HG02610 (cell line): Measurements from ENCODE around the gene FAM221A.
"Not testable (repeated sequence)": the region's sequence is repeated elsewhere in the genome, so short reads cannot be mapped to it uniquely, and the experiment has no call there.

Experiments
- ATAC-seq: cut with Tn5 transposase; IDR thresholded peaks from one replicate; pipeline ENCODE4 v1.9.1; 2021; ENCODE audit warnings: mild to moderate bottlenecking, moderate library complexity; ENCODE audit not compliant: unreplicated experiment

The FAM221A gene

DNA sequence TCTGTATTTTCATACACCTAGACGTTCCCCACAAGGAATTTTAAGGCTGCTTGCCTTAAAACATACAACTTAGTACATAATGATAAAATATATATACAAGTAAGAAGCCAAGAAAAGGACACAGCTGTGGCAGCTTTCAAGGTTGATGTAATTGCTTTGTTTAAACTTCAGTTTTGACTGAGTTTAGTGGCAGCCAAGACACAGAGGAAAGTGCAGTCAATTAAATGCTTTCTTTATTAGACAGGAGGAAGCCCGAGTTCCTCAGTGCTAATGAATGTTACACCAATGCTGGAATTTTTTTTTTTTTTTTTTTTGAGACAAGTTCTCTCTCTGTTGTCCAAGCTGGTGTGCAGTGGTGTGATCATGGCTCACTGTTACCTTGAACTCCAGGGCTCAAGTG, 18.8 kb downstream of the FAM221A start:
- no peak for ATAC-seq

DNA sequence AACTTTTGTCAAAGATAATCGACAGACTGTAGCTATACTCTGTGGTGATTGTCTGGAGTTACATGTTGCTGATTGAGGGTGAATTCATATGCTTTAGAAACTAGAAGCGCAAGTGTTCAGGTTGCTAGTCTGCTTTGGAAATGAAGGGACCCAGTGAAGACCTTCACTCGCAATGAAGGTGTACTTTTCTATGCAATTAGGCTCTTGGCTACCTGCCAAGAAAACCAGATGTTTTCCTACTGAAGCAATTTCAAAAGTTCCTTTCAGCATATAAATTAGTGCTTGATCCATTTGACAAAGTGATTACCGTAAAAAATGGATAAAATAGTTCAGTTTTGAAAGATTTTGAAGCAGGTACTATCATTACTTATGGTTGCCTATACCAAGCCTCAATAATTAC, 20.0 kb downstream of the FAM221A start:
- ATAC-seq = no peak

DNA sequence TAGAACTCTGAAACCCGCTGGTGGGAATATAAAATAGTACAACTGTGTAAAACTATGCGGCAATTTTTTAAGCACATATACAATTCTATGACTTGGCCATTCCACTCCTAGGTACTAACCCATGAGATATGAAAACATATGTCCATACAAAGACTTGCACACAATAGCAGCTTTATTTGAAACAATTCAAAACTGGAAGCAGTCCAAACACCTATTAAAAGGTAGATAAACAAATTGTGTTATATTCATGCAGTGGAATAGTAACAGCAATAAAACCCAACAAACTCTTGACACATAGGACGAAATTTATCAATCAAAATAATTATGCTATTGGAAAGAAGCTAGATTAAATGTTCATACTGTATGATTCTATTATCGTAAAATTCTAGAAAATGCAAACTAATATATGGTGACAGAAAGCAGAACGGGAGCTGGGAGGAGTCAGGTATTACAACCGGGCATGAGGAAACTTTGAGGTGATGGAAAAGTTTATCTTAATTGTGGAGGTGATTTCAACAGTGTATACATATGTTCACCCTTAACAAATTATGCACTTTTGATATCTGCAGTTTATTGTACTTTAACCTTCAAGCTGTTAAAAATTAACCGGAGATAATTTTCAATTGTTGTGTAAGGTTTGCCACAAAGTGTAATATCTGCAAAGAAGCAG, 29.2 kb downstream of the FAM221A start:
- ATAC-seq = no peak

DNA sequence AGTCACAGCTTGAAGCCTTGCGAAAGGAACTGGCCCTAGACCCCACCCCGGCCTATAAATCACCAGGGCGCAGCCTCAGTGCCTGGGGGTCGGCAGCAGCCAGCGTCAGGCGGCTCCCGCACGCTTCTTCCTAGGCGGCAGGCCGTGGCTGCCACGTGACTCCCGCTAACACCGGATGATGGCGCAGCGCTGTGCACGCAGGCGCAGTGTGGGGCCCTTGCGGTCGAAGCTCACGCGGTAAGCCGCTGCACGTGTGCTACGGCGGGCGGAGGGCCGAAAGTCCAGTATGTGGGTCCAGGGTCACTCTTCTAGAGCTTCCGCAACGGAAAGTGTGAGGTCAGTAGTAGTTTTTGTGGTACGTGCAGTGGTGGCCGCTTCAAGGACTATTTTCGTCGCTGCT, 30.0 kb downstream of the FAM221A start, which contains the start of gene STK31:
STK31 (plus strand) TSS at position 220 of the 400 bp plus-strand sequence; CDS start at position 287, 67 bp downstream.
- no peak for ATAC-seq

DNA sequence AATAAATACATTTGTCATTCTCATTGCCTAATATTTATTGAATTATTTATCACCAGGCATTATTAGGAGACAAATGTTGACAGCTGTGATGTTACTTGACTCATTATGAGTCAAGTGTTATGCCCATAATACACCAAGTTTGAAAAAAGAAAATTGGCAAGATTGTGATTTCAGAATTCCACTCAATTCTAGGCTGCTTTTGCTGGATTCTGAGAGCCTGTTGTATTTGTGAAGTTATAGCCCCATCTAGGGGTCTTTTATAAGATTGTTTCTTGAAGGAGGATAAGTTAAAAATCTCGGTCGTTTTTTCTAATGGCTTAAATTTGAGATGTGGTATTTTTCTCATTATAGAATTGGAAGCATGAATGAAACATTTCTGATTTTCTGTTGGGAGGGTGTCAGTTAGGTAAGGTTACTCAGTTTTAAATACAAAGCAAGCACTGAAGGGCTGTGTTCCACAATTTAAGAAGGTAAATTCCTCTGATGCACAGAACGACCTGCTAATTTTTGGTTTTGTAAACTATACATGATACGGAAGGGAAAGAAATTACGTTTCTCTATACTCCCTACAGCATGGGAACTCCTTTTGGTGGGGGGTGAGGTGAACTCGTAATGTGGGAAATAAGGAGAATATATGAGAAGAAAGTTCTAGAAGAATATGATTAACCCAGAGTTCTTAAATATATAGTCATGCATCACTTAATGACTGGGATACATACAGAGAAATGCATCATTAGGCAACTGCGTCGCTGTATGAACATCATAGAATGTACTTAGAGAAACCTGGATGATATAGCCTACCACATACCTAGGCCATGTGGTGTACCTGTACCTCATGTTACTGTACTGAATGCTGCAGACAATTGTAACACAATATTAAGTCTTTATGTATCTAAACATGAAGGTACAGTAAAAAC, 32.6 kb downstream of the FAM221A start:
- ATAC-seq = no peak

DNA sequence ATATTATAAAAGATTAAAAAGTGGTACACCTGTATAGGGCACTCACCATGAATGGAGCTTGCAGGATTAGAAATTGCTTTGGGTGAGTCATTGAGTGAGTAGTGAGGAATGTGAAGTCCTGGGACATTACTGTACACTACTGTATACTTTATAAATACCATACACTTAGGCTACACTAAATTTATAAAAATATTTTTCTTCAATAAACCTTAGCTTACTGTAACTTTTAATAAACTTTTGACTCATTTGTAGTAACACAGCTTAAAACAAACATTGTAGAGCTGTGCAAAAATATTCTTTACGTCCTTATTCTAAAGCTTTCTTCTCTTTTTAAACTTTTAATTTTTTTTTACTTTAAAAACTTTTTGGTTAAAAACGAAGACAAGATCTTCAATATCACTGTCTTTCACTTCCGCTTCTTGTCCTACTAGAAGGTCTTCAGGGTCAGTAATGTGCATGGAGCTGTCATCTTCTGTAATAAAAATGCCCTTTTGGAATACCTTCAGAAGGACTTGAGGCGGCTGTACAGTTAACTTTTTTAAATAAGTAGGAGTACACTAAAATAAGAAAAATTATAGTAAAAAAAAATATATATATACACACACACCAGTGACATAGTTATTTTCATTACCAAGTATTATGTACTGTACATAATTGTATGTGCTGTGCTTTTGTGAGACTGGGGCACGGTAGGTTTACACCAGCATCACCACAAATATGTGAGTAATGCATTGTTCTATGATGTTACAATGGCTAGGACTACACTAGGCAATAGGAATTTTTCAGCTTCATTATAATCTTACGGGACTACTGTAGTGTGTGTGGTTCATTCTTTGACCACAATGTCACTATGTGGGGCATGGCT, 33.5 kb downstream of the FAM221A start:
- ATAC-seq = no peak

DNA sequence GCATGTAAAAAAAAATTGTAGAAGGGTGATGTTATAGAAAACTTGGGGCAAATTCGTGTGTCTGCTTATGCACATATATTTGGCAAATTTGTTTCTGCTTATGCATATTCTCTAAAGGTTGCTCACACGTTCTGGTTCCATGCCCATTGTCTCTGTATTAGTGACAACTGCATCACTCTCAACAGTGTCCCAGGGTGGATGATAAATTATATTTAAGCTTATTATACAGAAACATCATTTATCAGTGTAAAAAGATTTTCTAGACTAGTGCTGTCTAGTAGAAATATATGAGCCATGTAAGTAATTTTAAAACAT, 34.1 kb downstream of the FAM221A start:
- ATAC-seq = no peak

DNA sequence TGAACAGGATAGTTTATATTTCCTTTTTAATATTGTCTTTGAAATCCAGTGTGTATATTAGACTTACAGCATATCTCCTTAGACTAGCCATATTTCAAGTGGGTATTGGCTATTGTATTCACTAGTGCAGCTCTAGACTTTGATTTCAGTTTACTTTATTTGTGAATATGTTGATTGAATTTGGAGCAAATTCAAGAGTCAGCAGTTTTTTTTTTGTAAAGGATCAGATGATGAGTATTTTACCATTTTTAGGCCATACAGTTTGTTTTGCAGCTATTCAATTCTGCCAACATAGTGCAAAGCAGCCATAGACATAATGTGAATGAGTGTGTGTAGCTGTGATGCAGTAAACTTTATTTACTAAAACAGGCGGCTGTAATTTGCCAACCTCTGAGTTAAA, 34.6 kb downstream of the FAM221A start:
- no peak for ATAC-seq

DNA sequence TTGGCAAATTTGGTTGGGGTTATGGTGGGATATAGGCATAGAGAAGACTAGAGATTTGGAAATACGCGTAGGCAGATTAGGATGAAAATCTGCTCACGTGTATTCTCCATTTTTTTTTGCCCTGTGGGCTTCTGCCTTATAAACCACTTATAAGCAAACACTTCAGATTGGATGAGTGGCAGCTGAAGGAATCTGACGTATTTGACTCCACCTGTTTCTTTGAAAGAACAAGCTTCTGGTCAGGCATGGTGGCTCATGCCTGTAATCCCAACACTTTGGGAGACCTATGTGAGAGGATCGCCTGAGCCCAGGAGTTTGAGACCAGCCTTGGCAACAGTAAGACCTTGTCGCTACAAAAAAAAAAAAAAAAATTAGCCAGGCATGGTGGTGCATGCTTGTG, 35.1 kb downstream of the FAM221A start:
- no peak for ATAC-seq

DNA sequence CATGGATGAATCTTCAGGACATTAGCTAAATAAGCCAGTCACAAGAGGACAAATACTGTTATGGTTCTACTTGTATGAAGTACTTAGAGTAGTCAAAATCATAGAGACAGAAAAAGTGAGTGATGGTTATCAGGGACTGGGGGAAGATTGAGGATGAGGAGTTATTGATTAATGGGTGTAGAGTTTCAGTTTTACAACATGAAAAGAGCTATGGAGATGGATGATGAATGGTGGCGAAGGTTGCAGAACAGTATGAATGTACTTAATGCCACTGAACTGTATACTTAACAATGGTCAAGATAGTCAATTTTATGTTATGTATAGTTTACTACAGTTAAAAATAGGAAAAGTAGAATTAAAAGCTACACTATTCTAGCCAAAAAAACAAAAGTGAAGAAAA, 37.8 kb downstream of the FAM221A start:
- no peak for ATAC-seq

DNA sequence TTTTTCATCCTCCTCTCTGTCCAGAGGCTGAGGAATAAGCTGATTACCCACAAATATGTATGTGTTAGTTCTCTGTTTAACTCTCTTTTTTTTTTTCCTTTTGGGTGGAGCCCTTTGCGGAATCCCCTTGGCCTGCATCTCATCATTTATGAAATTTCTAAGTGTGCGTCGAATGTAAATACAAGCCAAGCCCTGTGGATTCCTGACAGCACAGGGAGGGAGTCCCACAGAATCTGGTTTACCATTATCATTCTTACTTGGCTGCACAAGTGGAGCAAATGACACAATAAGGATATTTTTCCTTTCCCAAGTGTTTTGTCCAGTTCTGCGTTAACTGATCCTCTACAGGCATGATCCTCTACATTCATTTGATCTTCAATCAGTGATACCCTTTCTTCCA, 41.5 kb downstream of the FAM221A start:
- ATAC-seq = no peak

DNA sequence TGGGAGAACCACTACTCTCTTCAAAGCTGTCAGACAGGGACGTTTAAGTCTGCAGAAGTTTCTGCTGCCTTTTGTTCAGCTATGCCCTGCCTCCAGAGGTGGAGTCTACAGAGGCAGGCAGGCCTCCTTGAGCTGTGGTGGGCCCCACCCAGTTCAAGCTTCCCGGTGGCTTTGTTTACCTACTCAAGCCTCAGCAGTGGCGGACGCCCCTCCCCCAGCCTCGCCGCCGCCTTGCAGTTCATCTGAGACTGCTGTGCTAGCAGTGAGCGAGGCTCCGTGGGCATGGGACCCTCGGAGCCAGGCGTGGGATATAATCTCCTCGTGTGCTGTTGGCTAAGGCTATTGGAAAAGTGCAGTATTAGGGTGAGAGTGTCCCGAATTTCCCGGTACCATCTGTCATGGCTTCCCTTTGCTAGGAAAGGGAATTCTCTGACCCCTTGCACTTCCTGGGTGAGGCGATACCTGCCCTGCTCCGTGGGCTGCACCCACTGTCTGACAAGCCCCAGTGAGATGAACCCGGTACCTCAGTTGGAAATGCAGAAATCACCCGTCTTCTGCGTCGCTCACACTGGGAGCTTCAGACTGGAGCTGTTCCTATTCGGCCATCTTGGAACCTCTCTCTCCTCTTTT, 42.7 kb downstream of the FAM221A start:
- not testable (repeated sequence) for ATAC-seq

DNA sequence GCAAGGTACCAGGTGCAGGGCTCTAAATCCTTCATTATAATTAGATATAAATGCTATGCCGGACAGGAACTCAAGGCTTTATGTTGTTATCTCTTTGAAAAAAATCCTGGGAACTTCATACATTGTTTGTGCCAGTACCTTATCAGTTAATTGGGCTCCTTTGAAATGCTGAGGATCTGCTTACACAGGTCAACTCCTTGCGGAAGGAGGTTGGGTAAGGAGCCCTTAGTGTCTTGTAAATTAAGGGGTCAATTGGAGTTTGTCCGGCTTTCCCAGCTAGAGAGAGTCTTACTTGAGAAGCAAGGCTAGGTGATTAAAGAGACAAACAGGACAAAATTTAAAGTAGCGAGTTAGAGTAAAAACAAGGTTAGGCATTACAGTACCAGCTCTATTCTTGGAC, 44.1 kb downstream of the FAM221A start:
- not testable (repeated sequence) for ATAC-seq

DNA sequence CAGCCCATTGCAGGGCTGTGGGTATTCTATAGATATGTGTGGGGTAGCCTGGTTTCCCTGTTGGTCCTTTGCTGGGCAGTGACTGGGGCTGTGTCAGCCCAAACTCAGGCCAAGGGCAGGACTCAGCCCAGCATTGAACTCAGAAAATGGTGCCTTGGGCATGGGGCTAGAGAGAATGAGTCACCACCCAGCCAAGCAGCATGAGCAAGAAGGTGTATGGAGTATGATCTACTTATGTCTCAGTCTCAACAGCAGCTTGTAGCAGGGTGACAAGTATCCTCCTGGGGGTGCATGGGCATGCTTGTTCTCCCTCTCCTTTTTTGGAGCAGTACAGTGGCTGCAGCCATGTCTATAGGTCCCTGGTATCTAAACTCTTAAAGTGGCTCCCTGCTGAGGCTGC, 62.1 kb downstream of the FAM221A start:
- ATAC-seq = no peak

DNA sequence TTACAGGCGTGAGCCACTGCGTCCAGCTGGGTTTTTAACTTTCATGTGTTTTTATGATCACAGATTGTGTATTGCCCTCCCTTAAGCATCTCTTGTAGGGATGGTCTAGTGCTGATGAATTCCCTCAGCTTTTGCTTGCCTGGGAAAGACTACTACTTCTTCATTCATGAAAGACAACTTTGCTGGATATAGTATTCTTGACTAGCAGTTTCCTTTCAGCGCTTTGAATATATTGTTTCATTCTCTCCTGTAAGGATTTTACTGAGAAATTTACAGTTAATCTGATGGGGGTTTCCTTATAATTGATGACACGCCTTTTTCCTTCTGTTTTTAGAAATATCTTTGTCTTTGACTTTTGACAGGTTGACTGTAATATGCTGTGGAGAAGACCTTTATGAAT, 63.2 kb downstream of the FAM221A start:
- no peak for ATAC-seq

DNA sequence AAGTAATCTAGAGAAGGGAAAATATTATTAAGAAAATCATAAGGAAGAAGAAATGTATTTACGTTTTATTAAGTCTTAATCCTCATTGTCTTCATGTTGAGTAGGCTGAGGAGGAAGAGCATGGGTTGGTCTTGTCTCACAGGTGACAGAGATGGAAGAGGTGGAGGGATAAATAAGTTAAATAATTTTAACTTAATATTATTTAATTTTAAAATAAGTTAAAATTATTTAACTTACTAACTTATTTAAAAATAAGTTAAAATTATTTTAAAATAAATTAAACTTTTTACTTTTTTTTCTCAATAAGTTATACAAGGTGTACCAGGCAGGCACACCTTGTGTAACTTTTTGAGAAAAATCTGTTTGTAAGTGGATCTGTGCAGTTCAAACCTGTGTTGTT, 66.6 kb downstream of the FAM221A start:
- ATAC-seq = no peak

DNA sequence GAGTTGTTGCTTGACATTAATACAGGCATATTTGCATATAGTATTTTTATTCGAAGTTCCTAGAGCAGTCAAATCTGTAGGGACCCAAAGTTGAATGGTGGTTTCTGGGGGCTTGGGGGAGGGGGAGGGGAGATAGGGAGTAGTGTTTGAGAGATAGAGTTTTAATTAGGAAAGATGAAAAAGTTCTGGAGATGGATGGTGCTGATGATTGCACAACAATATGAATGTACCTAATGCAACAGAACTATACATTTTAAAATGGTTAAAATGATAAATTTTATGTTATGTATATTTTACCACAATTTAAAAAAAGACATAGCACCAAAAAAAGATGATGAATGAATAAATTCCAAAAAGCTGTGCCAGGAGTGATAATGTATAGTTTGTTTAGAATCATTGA, 71.9 kb downstream of the FAM221A start:
- ATAC-seq = no peak
